Duodenal mucosa (tissue), 2 donors: ENCODE measurements around the gene TRIM15.

Experiments used
- H3K27ac ChIP-seq: one replicate; pipeline ENCODE4 v1.7.0; 2013; ENCODE audit warnings: low read depth, low read length
- H3K27me3 ChIP-seq, 2 donors: one replicate each; pipeline ENCODE4 v1.7.0; 2013; ENCODE audit warnings: low read length in 2 of 2, control low read depth in 1 of 2; ENCODE audit not compliant: insufficient read depth in 2 of 2, control insufficient read depth in 1 of 2
- H3K36me3 ChIP-seq, 2 donors: one replicate each; pipeline ENCODE4 v1.7.0; 2013; ENCODE audit warnings: low read length in 2 of 2, control low read depth in 1 of 2; ENCODE audit not compliant: insufficient read depth in 2 of 2, control insufficient read depth in 1 of 2
- H3K4me1 ChIP-seq, 2 donors: one replicate each; pipeline ENCODE4 v1.7.0; 2013; ENCODE audit warnings: low read length in 2 of 2, control low read depth in 1 of 2; ENCODE audit not compliant: insufficient read depth in 2 of 2, control insufficient read depth in 1 of 2
- H3K4me3 ChIP-seq, 2 donors: one replicate each; pipeline ENCODE4 v1.7.0; 2013; ENCODE audit warnings: low read length in 2 of 2, low read depth in 1 of 2
- H3K9ac ChIP-seq, 2 donors: one replicate each; pipeline ENCODE4 v1.7.0; 2013; ENCODE audit warnings: low read length in 2 of 2, low read depth in 1 of 2
- H3K9me3 ChIP-seq, 2 donors: one replicate each; pipeline ENCODE4 v1.7.0; 2013; ENCODE audit warnings: low read length in 2 of 2, control low read depth in 1 of 2; ENCODE audit not compliant: control insufficient read depth in 1 of 2

Gene TRIM15

GRCh38 chr6:30175765-30176164, 12.4 kb downstream of the TRIM15 start:
- Histone ChIP-seq H3K27me3 (peaks cover 0 to 23% of the 10 kb centered on the region in 2 donors), H3K9ac (no peak overlapping the region), H3K4me1 (peaks cover 0 to 3% of the 10 kb centered on the region in 2 donors), H3K27ac (no peak overlapping the region), H3K36me3 (peaks cover 4 to 8% of the 10 kb centered on the region in 2 donors), H3K4me3 (no peak overlapping the region), H3K9me3 (peaks cover 0 to 5% of the 10 kb centered on the region in 2 donors)

GRCh38 chr6:30178837-30179236, 15.5 kb downstream of the TRIM15 start:
- no peaks in the 10 kb centered on the region for H3K36me3 ChIP-seq
- H3K27ac ChIP-seq = no peak overlapping the region
- peaks cover 0 to 7% of the 10 kb centered on the region in 2 donors for H3K27me3 ChIP-seq
- no peak overlapping the region for H3K4me3 ChIP-seq
- H3K9ac ChIP-seq = no peak overlapping the region
- peaks cover 0 to 5% of the 10 kb centered on the region in 2 donors for H3K9me3 ChIP-seq
- H3K4me1 ChIP-seq = peaks cover 0 to 3% of the 10 kb centered on the region in 2 donors

DNA sequence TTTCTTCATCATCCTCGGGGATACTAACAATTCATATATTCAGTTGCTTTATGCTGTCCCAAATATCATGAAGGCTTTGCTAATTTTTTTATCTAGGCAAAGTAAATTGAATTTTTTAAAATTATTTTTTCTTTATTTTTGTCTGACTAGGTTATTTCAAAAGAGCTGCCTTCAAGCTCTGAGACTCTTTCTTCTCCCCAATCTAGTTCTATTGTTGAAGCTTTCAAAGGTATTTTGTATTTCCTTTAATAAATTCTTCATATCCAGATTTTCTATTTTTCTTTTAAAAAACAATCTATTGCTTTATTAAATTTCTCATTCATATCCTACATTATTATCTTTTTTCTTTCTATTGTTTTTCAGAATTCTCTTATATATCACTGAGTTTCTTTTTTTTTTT, 16.8 kb downstream of the TRIM15 start:
- Histone ChIP-seq H3K9ac (no peak overlapping the region), H3K27ac (no peak overlapping the region), H3K4me1 (no peaks in the 10 kb centered on the region), H3K27me3 (peaks cover 0 to 6% of the 10 kb centered on the region in 2 donors), H3K9me3 (peaks cover 0 to 5% of the 10 kb centered on the region in 2 donors), H3K4me3 (no peak overlapping the region), H3K36me3 (peaks cover 6 to 8% of the 10 kb centered on the region in 2 donors)

- H3K4me3 ChIP-seq = no peak overlapping the region
- H3K36me3 ChIP-seq = peaks cover 30 to 44% of the 10 kb centered on the region in 2 donors
- peaks cover 0 to 5% of the 10 kb centered on the region in 2 donors for H3K9me3 ChIP-seq
- no peaks in the 10 kb centered on the region for H3K4me1 ChIP-seq
- H3K27ac ChIP-seq = no peak overlapping the region
- no peaks in the 10 kb centered on the region for H3K27me3 ChIP-seq
- no peak overlapping the region for H3K9ac ChIP-seq
These were observed 21.2 kb downstream of the TRIM15 start for GRCh38 chr6:30184417-30185031.

GRCh38 chr6:30185846-30186484, 22.6 kb downstream of the TRIM15 start:
- Histone ChIP-seq H3K9me3 (no peaks in the 10 kb centered on the region), H3K9ac (no peak overlapping the region), H3K27me3 (no peaks in the 10 kb centered on the region), H3K4me3 (no peak overlapping the region), H3K4me1 (no peaks in the 10 kb centered on the region), H3K27ac (no peak overlapping the region), H3K36me3 (peaks cover 38 to 58% of the 10 kb centered on the region in 2 donors)

GRCh38 chr6:30188541-30188940, 25.2 kb downstream of the TRIM15 start:
- Histone ChIP-seq H3K36me3 (peaks cover 42 to 75% of the 10 kb centered on the region in 2 donors), H3K4me3 (no peak overlapping the region), H3K9me3 (no peaks in the 10 kb centered on the region)

GRCh38 chr6:30192076-30192475, 28.7 kb downstream of the TRIM15 start:
- Histone ChIP-seq H3K4me1 (no peaks in the 10 kb centered on the region), H3K27me3 (no peaks in the 10 kb centered on the region), H3K4me3 (no peak overlapping the region), H3K27ac (no peak overlapping the region), H3K9me3 (no peaks in the 10 kb centered on the region), H3K36me3 (peaks cover 33 to 78% of the 10 kb centered on the region in 2 donors), H3K9ac (no peak overlapping the region)

More at GRCh38 chr6:30188541-30188940, 25.2 kb downstream of the TRIM15 start:
- no peaks in the 10 kb centered on the region for H3K27me3 ChIP-seq
- H3K27ac ChIP-seq = no peak overlapping the region
- H3K9ac ChIP-seq = no peak overlapping the region
- no peaks in the 10 kb centered on the region for H3K4me1 ChIP-seq

GRCh38 chr6:30194797-30195690, 31.7 kb downstream of the TRIM15 start:
- H3K36me3 ChIP-seq = peaks cover 35 to 76% of the 10 kb centered on the region in 2 donors
- no peaks in the 10 kb centered on the region for H3K9me3 ChIP-seq
- H3K4me1 ChIP-seq = no peaks in the 10 kb centered on the region
- H3K4me3 ChIP-seq = no peak overlapping the region
- H3K27me3 ChIP-seq = no peaks in the 10 kb centered on the region
- no peak overlapping the region for H3K27ac ChIP-seq
- no peak overlapping the region for H3K9ac ChIP-seq

GRCh38 chr6:30195951-30196350, 32.6 kb downstream of the TRIM15 start:
- Histone ChIP-seq H3K27me3 (no peaks in the 10 kb centered on the region), H3K36me3 (peaks cover 36 to 76% of the 10 kb centered on the region in 2 donors)

GRCh38 chr6:30196376-30196775, 33.0 kb downstream of the TRIM15 start:
- Histone ChIP-seq H3K27ac (no peak overlapping the region), H3K9me3 (no peaks in the 10 kb centered on the region), H3K4me3 (no peak overlapping the region), H3K27me3 (no peaks in the 10 kb centered on the region), H3K4me1 (peaks cover 12% of the 10 kb centered on the region in 2 donors), H3K9ac (no peak overlapping the region), H3K36me3 (peaks cover 32 to 72% of the 10 kb centered on the region in 2 donors)

More at GRCh38 chr6:30195951-30196350, 32.6 kb downstream of the TRIM15 start:
- Histone ChIP-seq H3K4me3 (no peak overlapping the region), H3K9me3 (no peaks in the 10 kb centered on the region), H3K27ac (no peak overlapping the region), H3K9ac (no peak overlapping the region), H3K4me1 (peaks cover 7 to 8% of the 10 kb centered on the region in 2 donors)
